Keratinocyte (primary cell): ENCODE results near the gene KIF26A. TPM values are rescaled to one million over a fixed set of nuclear protein-coding genes. Genes with fewer than 3 reads are reported as not detected.

Source experiments
- DNase-seq: peaks from one replicate; pipeline ENCODE4 v3.0.0-alpha.2; 2011; ENCODE audit warnings: low read depth, missing footprints, low spot score
- FAIRE-seq: peaks from 2 replicates; lab custom pipeline; 2011; peaks lifted over from hg19 to GRCh38; lab: Jason Lieb, UNC
- H2AFZ ChIP-seq: 2 replicates; pipeline ENCODE4 v1.6.0; 2012; ENCODE audit warnings: low read length, control low read depth, inconsistent platforms; ENCODE audit not compliant: control insufficient read depth
- H3K27ac ChIP-seq: 2 replicates; pipeline ENCODE4 v1.5.1; 2011; ENCODE audit warnings: low read length; ENCODE audit not compliant: control insufficient read depth, insufficient read depth
- H3K27me3 ChIP-seq: 3 replicates; pipeline ENCODE4 v1.6.0; 2011; ENCODE audit warnings: low read length; ENCODE audit not compliant: control insufficient read depth, insufficient read depth; ENCODE audit errors: extremely low read depth
- H3K36me3 ChIP-seq, 2 experiments: 2 replicates in 1 of 2; 3 replicates in 1 of 2; pipeline ENCODE4 v1.5.1; 2011; ENCODE audit warnings: low read length in 2 of 2, mild to moderate bottlenecking in 1 of 2; ENCODE audit not compliant: control insufficient read depth in 2 of 2, insufficient read depth in 2 of 2; ENCODE audit errors: extremely low read depth in 1 of 2
- H3K4me1 ChIP-seq: 3 replicates; pipeline ENCODE4 v1.5.1; 2011; ENCODE audit warnings: low read length; ENCODE audit not compliant: control insufficient read depth, insufficient read depth; ENCODE audit errors: extremely low read depth
- H3K4me2 ChIP-seq: 3 replicates; pipeline ENCODE4 v1.6.0; 2011; ENCODE audit warnings: low read depth, low read length; ENCODE audit not compliant: control insufficient read depth, insufficient read depth; ENCODE audit errors: extremely low read depth
- H3K4me3 ChIP-seq, 3 experiments: fragments of 200-600 bp in 1 of 3; sonication (generic) in 1 of 3; 2 replicates in 2 of 3; 3 replicates in 1 of 3; pipeline ENCODE4 v1.5.1; 2011 to 2016; ENCODE audit warnings: low read length in 3 of 3, mild to moderate bottlenecking in 3 of 3, control low read depth in 2 of 3, inconsistent platforms in 1 of 3, low read depth in 1 of 3, mixed read lengths in 1 of 3, mixed run types in 1 of 3, moderate library complexity in 1 of 3; ENCODE audit not compliant: control insufficient read depth in 2 of 3, insufficient read depth in 2 of 3; ENCODE audit errors: extremely low read depth in 1 of 3
- H3K79me2 ChIP-seq: 2 replicates; pipeline ENCODE4 v1.6.0; 2012; ENCODE audit warnings: low read length; ENCODE audit not compliant: control insufficient read depth, insufficient read depth
- H3K9ac ChIP-seq: 3 replicates; pipeline ENCODE4 v1.6.0; 2011; ENCODE audit warnings: low read length; ENCODE audit not compliant: control insufficient read depth, insufficient read depth; ENCODE audit errors: extremely low read depth
- H3K9me1 ChIP-seq: 3 replicates; pipeline ENCODE4 v1.6.0; 2011; ENCODE audit warnings: low read length; ENCODE audit not compliant: control insufficient read depth, insufficient read depth; ENCODE audit errors: extremely low read depth
- H3K9me3 ChIP-seq: 2 replicates; pipeline ENCODE4 v1.5.1; 2012; ENCODE audit warnings: low read depth, low read length; ENCODE audit not compliant: control insufficient read depth
- H4K20me1 ChIP-seq: 3 replicates; pipeline ENCODE4 v1.6.0; 2011; ENCODE audit warnings: low read length; ENCODE audit not compliant: control insufficient read depth, insufficient read depth; ENCODE audit errors: extremely low read depth
- CTCF ChIP-seq, 3 experiments: IDR thresholded peaks in 1 of 3; conservative IDR thresholded peaks in 1 of 3; optimal IDR thresholded peaks in 1 of 3; 2 replicates in 2 of 3; 3 replicates in 1 of 3; pipeline versions ENCODE3 to v1.5.1; 2011; ENCODE audit warnings: low read length in 3 of 3, mild to moderate bottlenecking in 3 of 3, moderate library complexity in 2 of 3, control low read depth in 1 of 3, inconsistent platforms in 1 of 3; ENCODE audit not compliant: insufficient read depth in 2 of 3; ENCODE audit errors: extremely low read depth in 1 of 3
- EZH2 ChIP-seq: IDR thresholded peaks from one replicate; pipeline ENCODE4 v1.6.1; 2012; ENCODE audit warnings: inconsistent platforms, mild to moderate bottlenecking, low read length, moderate library complexity
- dilution Hi-C: fragments of 300-500 bp; cut with MboI; formaldehyde crosslinking; loops from one replicate; pipeline ENCODE4 v1.7.0; 2020; ENCODE audit warnings: low sequenced_read_pairs; ENCODE audit not compliant: extremely low pct_ligation_motif_present
- polyA plus RNA-seq, 5 experiments: library from polyadenylated mRNA; depleted of rRNA in 3 of 5; stranded (reverse) in 3 of 5; stranded (forward) in 1 of 5; unstranded in 1 of 5; fragments of >200 nt; gene quantifications; 1 replicate in 1 of 5; 2 replicates in 3 of 5; 3 replicates in 1 of 5; pipeline versions ENCODE4 v1.2.1 to v1.2.3, GENCODE V29; 2011 to 2012; ENCODE audit warnings: missing spikeins in 2 of 5, low read depth in 1 of 5, low replicate concordance in 1 of 5

Gene KIF26A
- polyA plus RNA-seq, 1 donor (not counting 4 experiments of a cell fraction or from before 2014, with no cell fraction given), result 0.07 TPM

DNA sequence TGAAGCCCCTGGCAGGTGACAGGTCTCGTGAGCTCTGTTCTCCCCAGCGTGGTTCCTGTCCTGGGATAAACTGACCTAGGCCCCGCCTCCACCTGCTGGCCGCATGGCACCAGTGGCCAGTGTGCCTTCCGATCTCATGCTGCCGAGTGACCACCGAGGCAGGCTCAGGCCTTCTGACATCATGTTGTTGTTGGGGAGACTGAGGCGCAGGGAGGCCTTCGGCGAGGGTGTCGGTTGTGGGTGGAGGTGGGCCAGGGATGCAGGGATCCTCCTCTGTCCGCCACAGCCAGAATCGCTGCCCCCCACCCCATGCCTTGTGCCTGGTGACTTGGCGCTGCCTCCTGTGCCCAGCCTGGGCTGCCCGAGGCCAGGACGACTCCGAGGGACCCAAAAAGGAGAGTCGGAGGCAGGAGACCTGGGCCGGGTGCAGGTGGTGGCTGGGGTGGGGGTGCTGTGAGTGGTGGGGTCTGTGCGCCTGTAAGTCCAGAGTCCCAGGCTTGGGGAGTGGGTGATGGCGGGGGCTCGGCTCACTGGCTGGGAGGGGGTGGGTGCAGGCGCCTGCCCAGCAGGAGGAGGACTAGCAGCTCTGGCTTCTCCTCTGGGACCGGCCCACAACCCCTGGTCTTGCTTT, 28.5 kb upstream of the KIF26A start:
- Histone ChIP-seq H3K9ac (no peak overlapping the region), H3K27ac (no peak overlapping the region), H2AFZ (no peak overlapping the region), H3K4me3 (no peak overlapping the region), H3K27me3 (no peaks in the 10 kb centered on the region), H3K36me3 (no peaks in the 10 kb centered on the region), H3K9me3 (no peaks in the 10 kb centered on the region), H3K79me2 (no peaks in the 10 kb centered on the region), H3K4me1 (peaks cover 17% of the 10 kb centered on the region), H4K20me1 (peaks cover 3% of the 10 kb centered on the region), H3K9me1 (no peaks in the 10 kb centered on the region), H3K4me2 (no peak overlapping the region)
- dilution Hi-C loops, result no loop called here
- no peak for DNase-seq
- no peak for FAIRE-seq
- TF ChIP-seq CTCF (optimal IDR thresholded peaks at IDR 0.05 in 1 of 3, IDR thresholded peaks at IDR 0.05 in 1 of 3, conservative IDR thresholded peaks at IDR 0.05 in 1 of 3; ENCODE audit: extremely low read depth in 1 of 3, insufficient read depth in 2 of 3, low read length in 3 of 3) (no peak), EZH2 (no peak)

GRCh38 chr14:104110491-104111209, 27.7 kb upstream of the KIF26A start:
- Histone ChIP-seq H3K27ac (no peak overlapping the region), H3K27me3 (no peaks in the 10 kb centered on the region), H3K9me1 (no peaks in the 10 kb centered on the region), H2AFZ (no peak overlapping the region), H3K9ac (no peak overlapping the region), H3K4me1 (peaks cover 17% of the 10 kb centered on the region), H4K20me1 (peaks cover 3% of the 10 kb centered on the region), H3K4me2 (no peak overlapping the region), H3K79me2 (no peaks in the 10 kb centered on the region), H3K36me3 (no peaks in the 10 kb centered on the region), H3K4me3 (no peak overlapping the region), H3K9me3 (no peaks in the 10 kb centered on the region)
- dilution Hi-C loops, result no loop called here
- TF ChIP-seq EZH2 (no peak), CTCF (optimal IDR thresholded peaks at IDR 0.05 in 1 of 3, IDR thresholded peaks at IDR 0.05 in 1 of 3, conservative IDR thresholded peaks at IDR 0.05 in 1 of 3; ENCODE audit: extremely low read depth in 1 of 3, insufficient read depth in 2 of 3, low read length in 3 of 3) (no peak)
- no peak for DNase-seq
- FAIRE-seq, result no peak
